ENCODE measurements around the gene MYBPC2. TPM values are rescaled to one million over a fixed set of nuclear protein-coding genes. Genes with fewer than 3 reads are reported as not detected.

Gene MYBPC2
- total RNA-seq, 1 experiment from 2014 or later, result not detected

GRCh38 chr19:50447750-50448149, 15.1 kb downstream of the MYBPC2 start:
- Mint-ChIP-seq H3K4me1 (ENCODE audit: insufficient read depth, unreplicated experiment) (no peaks in the 10 kb centered on the region), H3K27ac (ENCODE audit: low read depth, unreplicated experiment) (no peak overlapping the region), H3K36me3 (ENCODE audit: insufficient read depth, unreplicated experiment) (no peaks in the 10 kb centered on the region), H3K27me3 (ENCODE audit: insufficient read depth, unreplicated experiment) (peaks cover 16% of the 10 kb centered on the region), H3K9me3 (ENCODE audit: unreplicated experiment) (peaks cover 10% of the 10 kb centered on the region), H3K4me3 (ENCODE audit: unreplicated experiment) (no peak overlapping the region)
- intact Hi-C loops (cut with micrococcal nuclease), result no loop called here
- DNase-seq (ENCODE audit: unreplicated experiment), result no peak
- ChIA-PET CTCF (interaction anchor here (1.0 kb wide), 1 partner anchor 15 kb away, joined by 3 read pairs; no protein-coding TSS in a partner anchor), POLR2A (no interaction called here)
- no peak for TF ChIP-seq CTCF (IDR thresholded peaks at IDR 0.05; ENCODE audit: unreplicated experiment)
- no TSS peak for BruUV-seq (replicated peaks)

GRCh38 chr19:50449236-50449899, 16.7 kb downstream of the MYBPC2 start:
- no peak for TF ChIP-seq CTCF (IDR thresholded peaks at IDR 0.05; ENCODE audit: unreplicated experiment)
- Mint-ChIP-seq H3K4me3 (ENCODE audit: unreplicated experiment) (no peak overlapping the region), H3K9me3 (ENCODE audit: unreplicated experiment) (peaks cover 4% of the 10 kb centered on the region), H3K36me3 (ENCODE audit: insufficient read depth, unreplicated experiment) (no peaks in the 10 kb centered on the region), H3K27me3 (ENCODE audit: insufficient read depth, unreplicated experiment) (peaks cover 11% of the 10 kb centered on the region), H3K27ac (ENCODE audit: low read depth, unreplicated experiment) (no peak overlapping the region), H3K4me1 (ENCODE audit: insufficient read depth, unreplicated experiment) (no peaks in the 10 kb centered on the region)
- DNase-seq (ENCODE audit: unreplicated experiment), result no peak
- CTCF ChIA-PET, result interaction anchor here (2.0 kb wide), 1 partner anchor 11 kb away, joined by 10 read pairs; no protein-coding TSS in a partner anchor
- POLR2A ChIA-PET, result no interaction called here
- BruUV-seq (replicated peaks), result no TSS peak
- intact Hi-C loops (cut with micrococcal nuclease), result no loop called here

- TF ChIP-seq CTCF (IDR thresholded peaks at IDR 0.05; ENCODE audit: unreplicated experiment), result no peak
- H3K4me1 Mint-ChIP-seq (ENCODE audit: insufficient read depth, unreplicated experiment), result no peaks in the 10 kb centered on the region
- peaks cover 7% of the 10 kb centered on the region for H3K27me3 Mint-ChIP-seq (ENCODE audit: insufficient read depth, unreplicated experiment)
- H3K4me3 Mint-ChIP-seq (ENCODE audit: unreplicated experiment), result no peak overlapping the region
- ChIA-PET POLR2A (interaction anchor here (0.6 kb wide), 1 partner anchor 39 kb away, joined by 7 read pairs; no protein-coding TSS in a partner anchor), CTCF (interaction anchor here (0.7 to 2.0 kb wide), 3 partner anchors 10 to 483 kb away, joined by 3 to 10 read pairs (median 3); no protein-coding TSS in a partner anchor)
- no peaks in the 10 kb centered on the region for H3K36me3 Mint-ChIP-seq (ENCODE audit: insufficient read depth, unreplicated experiment)
- H3K27ac Mint-ChIP-seq (ENCODE audit: low read depth, unreplicated experiment), result no peak overlapping the region
- no TSS peak for BruUV-seq (replicated peaks)
- intact Hi-C loops (cut with micrococcal nuclease), result no loop called here
- no peaks in the 10 kb centered on the region for H3K9me3 Mint-ChIP-seq (ENCODE audit: unreplicated experiment)
- DNase-seq (ENCODE audit: unreplicated experiment), result no peak
Measured at GRCh38 chr19:50450369-50451222, 17.9 kb downstream of the MYBPC2 start.

DNA sequence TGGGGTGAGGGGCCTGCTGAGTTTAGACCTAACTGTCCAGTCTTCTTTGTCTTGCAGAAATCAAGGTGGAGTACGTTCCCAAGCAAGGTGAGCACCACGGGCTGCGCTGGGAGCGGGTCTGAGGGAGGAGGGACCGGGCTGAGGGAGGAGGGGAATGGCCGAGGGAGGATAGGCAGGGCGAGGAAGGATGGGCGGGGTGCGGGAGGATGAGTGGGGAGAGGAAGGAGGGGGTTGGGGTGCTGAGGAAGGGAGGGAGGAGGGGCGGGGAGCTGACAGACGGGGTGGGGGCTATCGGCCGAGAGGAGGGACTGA, 18.5 kb downstream of the MYBPC2 start:
- no peak overlapping the region for H3K27ac Mint-ChIP-seq (ENCODE audit: low read depth, unreplicated experiment)
- BruUV-seq (replicated peaks), result no TSS peak
- POLR2A ChIA-PET, result no interaction called here

More for the DNA sequence above, 18.5 kb downstream of the MYBPC2 start:
- no peaks in the 10 kb centered on the region for H3K4me1 Mint-ChIP-seq (ENCODE audit: insufficient read depth, unreplicated experiment)
- H3K27me3 Mint-ChIP-seq (ENCODE audit: insufficient read depth, unreplicated experiment), result peaks cover 9% of the 10 kb centered on the region
- no peak for TF ChIP-seq CTCF (IDR thresholded peaks at IDR 0.05; ENCODE audit: unreplicated experiment)
- H3K36me3 Mint-ChIP-seq (ENCODE audit: insufficient read depth, unreplicated experiment), result no peaks in the 10 kb centered on the region
- CTCF ChIA-PET, result no interaction called here
- H3K9me3 Mint-ChIP-seq (ENCODE audit: unreplicated experiment), result peaks cover 5% of the 10 kb centered on the region
- no peak for DNase-seq (ENCODE audit: unreplicated experiment)
- intact Hi-C loops (cut with micrococcal nuclease), result no loop called here
- no peak overlapping the region for H3K4me3 Mint-ChIP-seq (ENCODE audit: unreplicated experiment)

All from MCF 10A (cell line).